Astrocyte of the spinal cord (primary cell): ENCODE measurements around the gene LMF2.

Experiments
- DNase-seq: peaks from one replicate; pipeline ENCODE4 v3.0.0; 2011; ENCODE audit warnings: low read depth, low spot score
- H3K4me3 ChIP-seq: 2 replicates; pipeline ENCODE4 v1.5.1; 2011; ENCODE audit warnings: low read depth, mild to moderate bottlenecking, low read length, moderate library complexity
- in situ Hi-C: cut with HindIII; loops from 2 replicates; pipeline ENCODE4 v1.10.0; 2017; ENCODE audit warnings: low sequenced_read_pairs
- TF ChIP-seq, protein P1 (sequence below): IDR thresholded peaks from 2 replicates; pipeline ENCODE4 v1.5.1; 2012; ENCODE audit warnings: low read depth, mild to moderate bottlenecking, low read length, inconsistent platforms

The LMF2 gene

GRCh38 chr22:50476868-50477267 lies 30.6 kb downstream of the LMF2 start:
- no peak for DNase-seq
- TF ChIP-seq, protein P1, sequence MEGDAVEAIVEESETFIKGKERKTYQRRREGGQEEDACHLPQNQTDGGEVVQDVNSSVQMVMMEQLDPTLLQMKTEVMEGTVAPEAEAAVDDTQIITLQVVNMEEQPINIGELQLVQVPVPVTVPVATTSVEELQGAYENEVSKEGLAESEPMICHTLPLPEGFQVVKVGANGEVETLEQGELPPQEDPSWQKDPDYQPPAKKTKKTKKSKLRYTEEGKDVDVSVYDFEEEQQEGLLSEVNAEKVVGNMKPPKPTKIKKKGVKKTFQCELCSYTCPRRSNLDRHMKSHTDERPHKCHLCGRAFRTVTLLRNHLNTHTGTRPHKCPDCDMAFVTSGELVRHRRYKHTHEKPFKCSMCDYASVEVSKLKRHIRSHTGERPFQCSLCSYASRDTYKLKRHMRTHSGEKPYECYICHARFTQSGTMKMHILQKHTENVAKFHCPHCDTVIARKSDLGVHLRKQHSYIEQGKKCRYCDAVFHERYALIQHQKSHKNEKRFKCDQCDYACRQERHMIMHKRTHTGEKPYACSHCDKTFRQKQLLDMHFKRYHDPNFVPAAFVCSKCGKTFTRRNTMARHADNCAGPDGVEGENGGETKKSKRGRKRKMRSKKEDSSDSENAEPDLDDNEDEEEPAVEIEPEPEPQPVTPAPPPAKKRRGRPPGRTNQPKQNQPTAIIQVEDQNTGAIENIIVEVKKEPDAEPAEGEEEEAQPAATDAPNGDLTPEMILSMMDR: no peak
- no peak overlapping the region for H3K4me3 ChIP-seq
- in situ Hi-C loops: no loop called here

- H3K4me3 ChIP-seq: no peak overlapping the region
These were observed 31.9 kb downstream of the LMF2 start for GRCh38 chr22:50475652-50476002.

GRCh38 chr22:50474710-50475651 lies 32.5 kb downstream of the LMF2 start, which contains the start of gene SBF1:
TSS of gene SBF1 (minus strand) at chr22:50475035. CDS start at chr22:50474840, 195 bp downstream.
- H3K4me3 ChIP-seq: peak within 1 kb of the TSS; percentile 57
- TF ChIP-seq, protein P1: no peak
- peak; percentile 85 for DNase-seq
- in situ Hi-C loops: no loop called here

More at GRCh38 chr22:50475652-50476002, 31.9 kb downstream of the LMF2 start:
- TF ChIP-seq, protein P1: no peak
- no peak for DNase-seq
- in situ Hi-C loops: no loop called here

DNA sequence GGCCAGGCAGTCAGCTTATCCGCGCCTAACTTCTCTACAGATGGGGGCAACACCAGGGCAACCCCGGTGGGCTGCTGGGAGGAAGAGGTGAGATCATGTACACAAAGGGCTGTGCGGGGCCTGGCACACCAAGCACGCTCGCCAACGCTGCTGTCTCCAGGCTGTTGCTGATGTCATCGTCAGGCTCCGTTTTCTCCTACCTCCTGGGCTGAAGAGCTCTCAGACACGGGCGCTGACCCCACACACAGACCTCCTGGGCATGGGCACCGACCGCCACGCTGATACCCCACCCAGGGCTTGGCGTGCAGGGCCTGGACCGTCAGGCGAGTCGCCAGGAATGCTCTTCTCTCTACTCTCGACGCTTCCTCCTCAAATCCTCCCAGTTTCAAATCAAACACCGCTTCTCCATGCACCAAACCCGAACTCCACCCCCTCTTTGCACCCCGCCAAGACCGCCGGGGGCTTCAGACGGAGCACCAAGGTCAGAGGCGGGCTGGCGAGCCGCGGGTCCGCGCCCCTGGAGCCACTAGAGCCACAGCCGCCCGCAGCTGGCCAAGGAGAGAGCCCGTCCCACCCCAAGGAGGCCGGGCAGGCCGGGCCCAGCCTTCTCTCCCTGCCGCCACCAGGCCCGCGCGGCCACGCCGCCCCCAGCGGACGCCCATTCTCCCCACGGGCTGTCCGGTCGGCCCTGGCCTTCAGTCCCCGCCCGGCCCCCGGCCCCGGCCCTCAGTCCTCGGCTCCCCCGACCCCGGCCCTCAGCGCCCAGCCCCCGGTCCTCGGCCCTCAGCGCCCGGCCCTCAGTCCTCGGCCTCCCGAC lies 33.4 kb downstream of the LMF2 start:
- peak; percentile 49 for DNase-seq
- H3K4me3 ChIP-seq: peak overlapping the region; percentile 57

DNA sequence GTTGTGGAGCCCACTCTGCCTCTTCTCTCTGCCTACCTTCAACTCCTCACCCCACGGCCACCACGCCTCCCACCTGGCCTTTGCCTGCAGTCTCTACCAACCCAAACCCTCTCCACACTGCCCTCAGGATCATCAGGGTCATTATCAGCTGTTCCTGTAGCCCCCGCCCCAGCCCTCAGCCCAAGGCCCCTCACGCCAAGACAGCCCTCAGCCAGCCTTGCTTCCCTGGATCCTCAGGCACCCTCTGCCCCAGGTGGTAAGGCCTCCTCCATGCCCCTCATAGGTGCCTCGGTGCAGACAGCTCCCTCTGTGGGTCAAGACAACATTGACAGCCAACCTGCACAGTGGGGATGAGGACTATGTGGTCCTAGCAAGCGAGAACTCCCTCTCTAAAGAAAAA lies 34.4 kb downstream of the LMF2 start:
- no peak for DNase-seq
- TF ChIP-seq, protein P1: peak; percentile 25
- in situ Hi-C loops: no loop called here
- H3K4me3 ChIP-seq: no peak overlapping the region

More for the DNA sequence above, 33.4 kb downstream of the LMF2 start:
- in situ Hi-C loops: no loop called here
- TF ChIP-seq, protein P1: no peak

DNA sequence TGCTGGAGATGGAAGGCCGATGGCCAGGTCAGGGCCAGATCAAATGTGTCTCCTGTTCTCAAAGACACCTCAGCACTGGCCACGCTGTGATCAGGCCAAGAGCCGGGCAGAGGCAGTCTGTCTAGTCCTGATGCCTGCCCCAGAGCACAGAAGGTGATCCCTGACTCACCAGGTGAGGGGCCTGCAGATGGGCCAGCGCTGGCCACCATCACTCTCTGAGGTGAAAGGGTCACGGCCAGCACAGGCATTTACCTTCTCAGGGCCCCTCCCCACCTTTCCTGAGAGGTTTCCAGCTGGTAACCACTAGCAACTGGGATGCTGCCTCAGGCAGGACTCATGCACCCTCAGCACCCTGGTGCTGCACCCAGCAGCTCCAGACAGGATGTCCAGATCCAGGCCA lies 35.5 kb downstream of the LMF2 start:
- DNase-seq: no peak
- H3K4me3 ChIP-seq: no peak overlapping the region
- TF ChIP-seq, protein P1: no peak
- in situ Hi-C loops: no loop called here
